HL-60/S4 treated with retinoic acid at 250 ng/mL for 4 days and 3 days (cell line): ENCODE measurements around the gene BBLN.
"Not testable (repeated sequence)": the region's sequence is repeated elsewhere in the genome, so short reads cannot be mapped to it uniquely, and the experiment has no call there.

Source experiments
- in situ Hi-C: fragments of 300-500 bp; cut with MboI; formaldehyde crosslinking; loops from 2 replicates; pipeline ENCODE4 v1.7.0; 2022; ENCODE audit warnings: low sequenced_read_pairs

BBLN gene

DNA sequence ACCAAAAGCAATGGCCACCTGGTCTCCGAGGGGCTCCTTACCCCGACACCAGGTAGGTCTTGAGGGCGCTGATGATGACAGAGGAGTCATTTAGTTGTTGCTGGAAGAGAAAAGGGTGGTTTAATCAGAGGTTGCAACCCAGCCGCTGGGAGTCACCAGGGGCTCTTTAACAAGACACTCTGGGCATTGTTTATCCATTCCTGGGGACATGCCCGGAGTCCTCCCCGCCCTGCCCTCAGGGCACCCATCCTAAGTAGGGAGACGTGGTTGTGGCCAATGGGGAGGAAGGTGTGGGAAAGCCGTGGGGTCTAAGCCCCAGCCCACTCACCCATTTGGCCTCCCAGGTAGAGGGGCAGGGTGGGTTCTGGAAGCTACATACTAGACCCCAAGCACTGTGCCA, 35.6 kb upstream of the BBLN start:
- in situ Hi-C loops = no loop called here

DNA sequence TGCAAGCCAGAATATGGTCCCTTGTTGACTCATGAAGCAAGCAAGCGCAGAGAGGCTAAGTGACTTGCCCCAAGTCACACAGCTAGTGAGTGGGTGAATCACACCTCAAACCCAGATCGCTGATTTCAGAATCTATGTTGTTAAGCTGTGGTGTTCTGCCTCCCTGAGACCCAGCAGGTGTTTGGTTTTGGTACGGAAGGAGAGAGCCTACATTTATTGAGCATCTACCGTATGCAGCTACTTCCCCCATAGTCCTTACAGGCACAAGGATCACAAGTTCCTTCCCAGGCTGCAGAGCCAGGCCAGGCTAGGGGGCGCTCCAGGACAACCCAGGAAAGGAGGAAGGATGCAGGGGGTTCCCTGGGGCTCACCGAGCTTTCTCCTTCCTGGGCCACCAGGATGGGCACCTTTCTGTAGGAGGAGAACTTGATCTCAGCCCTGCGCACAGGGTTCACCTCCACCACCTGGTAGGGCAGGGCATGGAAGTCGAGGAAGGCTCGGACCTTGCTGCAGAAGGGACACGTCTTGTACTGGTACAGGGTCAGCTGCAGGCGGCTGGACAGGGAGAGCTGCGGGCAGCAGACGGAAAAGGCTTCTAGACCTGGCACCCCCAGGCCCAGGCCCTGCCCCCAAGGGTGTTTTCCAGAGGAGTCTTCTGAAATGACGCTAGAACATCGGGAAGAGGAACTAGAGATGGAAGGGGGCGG, 35.0 kb upstream of the BBLN start:
- in situ Hi-C loops = no loop called here

DNA sequence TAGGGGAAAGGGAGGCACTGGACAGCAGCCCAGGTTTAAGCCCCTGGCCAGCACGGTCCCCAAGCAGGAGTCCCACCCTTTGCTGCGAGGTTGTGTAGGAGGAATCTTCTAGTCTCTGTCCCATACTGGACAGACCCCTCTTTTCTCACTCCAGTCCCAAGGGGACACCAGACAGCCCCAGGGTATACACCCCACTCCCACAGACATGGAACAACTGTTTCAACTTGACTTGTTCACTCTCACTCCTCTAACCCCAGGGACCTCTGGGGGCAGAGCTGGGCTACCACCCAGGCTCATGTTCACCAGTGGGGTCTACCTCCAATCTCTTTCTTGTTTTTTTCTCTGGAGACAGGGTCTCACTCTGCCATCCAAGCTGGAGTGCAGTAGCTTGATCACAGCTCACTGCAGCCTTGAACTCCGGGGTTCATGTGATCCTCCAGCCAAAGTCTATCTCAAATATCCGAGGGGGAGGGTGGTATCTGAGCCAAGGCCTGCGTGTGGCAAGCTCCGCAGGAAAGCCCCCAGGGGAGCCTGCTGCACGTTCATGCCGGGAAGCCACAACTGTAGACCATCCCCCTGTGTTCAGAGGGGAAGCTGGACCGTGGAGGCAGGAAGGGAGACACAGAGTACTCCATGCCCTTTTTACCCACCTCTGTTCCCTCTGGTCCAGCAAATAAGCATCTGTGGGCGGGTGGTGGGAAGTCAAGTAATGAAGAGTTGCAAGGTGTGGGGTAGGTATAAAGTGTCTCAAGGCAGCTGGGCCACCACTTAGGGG, 34.3 kb upstream of the BBLN start:
- in situ Hi-C loops = no loop called here

DNA sequence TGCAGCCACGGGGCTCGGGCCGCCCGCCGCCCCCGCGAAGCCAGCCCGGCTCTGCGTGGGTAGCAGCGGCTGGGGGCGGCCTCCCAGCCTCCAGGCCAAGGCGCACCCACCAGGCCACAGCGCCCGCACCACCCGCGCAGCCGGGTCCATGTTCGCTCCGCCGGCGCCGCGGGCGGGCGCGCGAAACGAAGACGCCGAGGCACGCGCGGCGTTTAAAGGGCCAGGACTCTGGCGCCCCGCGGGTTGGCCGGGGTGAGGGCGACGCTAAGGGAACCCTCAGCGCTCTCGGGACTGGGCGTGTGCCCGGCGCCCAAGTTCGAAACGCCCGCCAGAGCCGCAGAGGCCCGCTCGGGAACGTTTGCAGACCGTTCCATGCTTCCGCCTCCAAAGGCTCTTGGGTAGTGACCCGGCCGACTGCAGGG, 32.5 kb upstream of the BBLN start, which contains the start of gene PTGES2:
Gene PTGES2 (minus strand): TSS at position 162 of the 422 bp plus-strand sequence. CDS start 12 bp downstream, at position 150.
- in situ Hi-C loops = no loop called here

DNA sequence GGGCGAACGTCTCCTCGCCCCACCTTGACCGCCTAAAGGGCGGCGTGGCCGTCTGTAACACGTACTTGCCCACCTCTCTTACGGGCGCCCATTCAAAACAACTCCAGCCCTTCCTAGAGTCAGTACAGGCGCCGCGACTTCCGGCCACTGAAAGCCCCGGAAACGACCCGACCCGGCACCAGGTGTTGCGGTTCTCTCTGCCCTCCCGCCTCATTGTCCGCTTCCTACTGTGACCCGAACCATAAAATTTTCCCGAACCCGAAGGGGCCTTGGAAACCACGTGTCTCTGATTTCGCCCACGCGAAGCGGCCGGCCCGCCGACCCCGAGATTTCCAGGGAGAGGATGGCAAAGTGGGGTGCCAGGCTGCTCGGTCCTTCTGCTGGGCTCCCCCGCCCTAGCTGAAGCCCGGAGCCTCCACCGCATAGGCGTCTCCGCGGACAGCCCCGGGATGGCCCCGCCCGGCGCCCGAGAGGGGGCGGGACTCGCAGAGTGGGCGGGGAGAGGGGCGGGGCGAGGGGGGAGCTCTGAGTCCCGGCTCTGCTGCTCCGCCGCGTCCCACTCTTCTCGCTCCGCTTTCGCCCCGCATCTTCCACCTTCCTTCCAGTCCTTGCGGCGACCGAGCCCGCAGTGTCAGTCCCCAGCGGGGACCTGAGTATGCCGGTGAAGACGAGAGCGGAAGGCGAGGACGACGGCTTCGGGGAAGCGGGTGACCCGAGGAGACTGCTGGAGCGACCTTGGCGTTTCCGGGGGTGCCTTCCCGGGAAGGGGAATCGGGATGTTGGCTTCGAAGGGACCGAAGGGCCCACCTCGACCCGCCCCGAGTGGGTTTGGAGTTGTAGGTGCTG, 31.9 kb upstream of the BBLN start:
- in situ Hi-C loops = no loop called here

DNA sequence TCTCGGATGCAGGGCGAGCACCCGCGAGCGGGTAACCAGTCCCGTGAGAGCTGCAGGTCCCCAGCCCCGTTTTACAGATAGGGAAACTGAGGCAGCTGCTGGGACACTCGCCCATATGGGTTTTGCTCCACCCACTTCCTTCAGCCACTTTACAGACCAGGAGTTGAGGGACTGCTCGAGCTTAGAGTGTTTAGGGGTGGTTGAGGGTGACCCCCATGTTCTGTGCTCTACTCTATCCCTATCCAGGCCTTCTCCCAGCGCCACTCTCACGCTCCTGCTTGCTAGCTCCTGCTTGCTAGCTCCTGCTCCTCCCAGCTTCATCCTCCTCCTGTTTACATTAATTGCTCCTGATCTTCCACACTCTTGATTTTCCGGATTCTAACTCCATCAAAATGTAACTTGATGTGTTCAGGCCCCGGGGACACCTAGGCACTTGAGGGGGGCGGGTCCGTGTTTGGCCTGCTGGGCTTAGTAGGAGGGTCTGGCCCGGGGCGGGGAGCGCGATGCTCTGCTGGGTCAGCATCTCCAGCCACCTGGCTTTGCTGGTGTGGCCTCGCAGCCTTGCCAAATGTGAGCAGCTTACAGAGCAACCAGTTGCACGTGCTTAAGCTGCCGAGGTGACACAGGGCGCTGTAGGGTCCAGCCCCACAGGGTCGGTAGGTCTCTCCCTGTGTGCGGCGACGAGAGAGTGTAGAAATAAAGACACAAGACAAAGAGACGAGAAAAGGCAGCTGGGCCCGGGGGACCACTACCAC, 31.1 kb upstream of the BBLN start:
- in situ Hi-C loops = no loop called here

DNA sequence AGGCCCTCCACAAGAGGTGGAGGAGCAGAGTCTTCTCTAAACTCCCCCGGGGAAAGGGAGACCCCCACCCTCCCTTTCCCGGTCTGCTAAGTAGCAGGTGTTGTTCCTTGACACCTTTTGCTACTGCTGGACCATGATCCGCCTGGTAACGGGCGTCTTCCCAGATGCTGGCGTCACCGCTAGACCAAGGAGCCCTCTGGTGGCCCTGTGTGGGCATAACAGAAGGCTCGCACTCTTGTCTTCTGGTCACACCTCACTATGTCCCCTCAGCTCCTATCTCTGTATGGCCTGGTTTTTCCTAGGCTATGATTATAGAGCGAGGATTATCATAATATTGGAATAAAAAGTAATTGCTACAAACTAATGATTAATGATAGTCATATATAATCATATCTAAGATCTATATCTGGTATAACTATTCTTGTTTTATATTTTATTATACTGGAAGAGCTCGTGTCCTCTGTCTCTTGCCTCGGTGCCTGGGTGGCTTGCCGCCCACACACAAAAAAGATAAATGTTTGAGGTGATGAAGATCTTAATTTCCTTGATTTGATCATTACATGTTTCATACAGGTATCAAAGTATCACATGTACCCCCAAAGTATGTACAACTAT, 30.0 kb upstream of the BBLN start:
- in situ Hi-C loops = not testable (repeated sequence)

DNA sequence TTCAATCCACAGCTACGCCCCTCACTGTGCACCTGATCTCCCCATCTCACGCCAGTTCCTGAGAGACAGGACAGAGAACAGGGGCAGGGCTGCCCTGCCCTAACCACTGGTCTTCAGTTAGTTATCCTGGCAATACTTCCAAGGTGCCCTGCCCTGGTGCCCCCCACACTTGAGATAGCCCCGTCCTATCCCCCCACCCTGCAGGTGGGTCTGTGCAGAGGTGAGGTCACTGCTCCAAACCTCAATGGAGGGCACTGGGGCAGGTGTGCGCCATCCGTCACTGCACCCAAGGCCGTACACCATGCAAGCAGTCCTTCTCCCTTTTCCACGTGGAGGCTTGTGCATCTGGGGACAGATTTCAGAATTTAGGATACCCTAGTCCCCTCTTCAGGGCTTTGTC, 29.4 kb upstream of the BBLN start:
- in situ Hi-C loops = not testable (repeated sequence)

DNA sequence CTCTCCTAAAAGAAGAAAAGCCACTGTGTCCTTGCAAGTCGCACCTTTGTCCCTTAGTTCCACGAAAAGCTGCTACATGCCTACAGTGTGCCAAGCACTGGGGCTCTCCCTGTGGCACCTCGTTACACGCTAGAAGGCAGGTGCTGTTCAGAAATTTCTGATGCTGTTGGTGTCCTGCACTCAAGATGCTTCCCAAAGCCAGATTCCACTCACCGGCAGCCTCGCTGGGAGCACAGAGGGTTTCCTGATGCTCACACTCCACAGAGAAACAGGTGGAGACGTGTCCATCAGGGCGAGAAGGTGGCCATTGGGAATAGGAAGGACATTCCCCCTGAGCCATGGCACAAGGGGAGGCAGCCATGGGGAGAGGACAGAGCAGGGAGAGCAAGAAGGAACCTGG, 28.7 kb upstream of the BBLN start:
- in situ Hi-C loops = not testable (repeated sequence)

DNA sequence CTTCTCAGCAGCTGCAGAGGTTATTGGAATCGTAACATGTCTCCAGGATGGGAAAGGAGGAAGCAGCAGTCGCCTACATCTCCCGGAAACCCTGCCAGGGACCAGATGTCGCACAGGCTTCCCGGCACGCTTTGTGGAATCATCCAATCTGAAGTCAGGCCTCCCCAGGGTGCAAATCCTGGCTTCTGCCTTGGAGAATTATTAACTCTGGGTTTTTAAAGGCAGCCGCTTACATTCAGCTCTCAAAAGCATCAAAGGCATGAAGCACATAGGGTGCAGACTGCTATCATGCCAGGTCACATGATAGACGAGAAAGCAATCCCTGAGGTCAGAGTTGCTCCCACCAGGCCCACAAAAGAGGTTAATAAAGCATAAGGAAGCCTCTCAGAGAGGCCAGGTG, 27.9 kb upstream of the BBLN start:
- in situ Hi-C loops = not testable (repeated sequence)

DNA sequence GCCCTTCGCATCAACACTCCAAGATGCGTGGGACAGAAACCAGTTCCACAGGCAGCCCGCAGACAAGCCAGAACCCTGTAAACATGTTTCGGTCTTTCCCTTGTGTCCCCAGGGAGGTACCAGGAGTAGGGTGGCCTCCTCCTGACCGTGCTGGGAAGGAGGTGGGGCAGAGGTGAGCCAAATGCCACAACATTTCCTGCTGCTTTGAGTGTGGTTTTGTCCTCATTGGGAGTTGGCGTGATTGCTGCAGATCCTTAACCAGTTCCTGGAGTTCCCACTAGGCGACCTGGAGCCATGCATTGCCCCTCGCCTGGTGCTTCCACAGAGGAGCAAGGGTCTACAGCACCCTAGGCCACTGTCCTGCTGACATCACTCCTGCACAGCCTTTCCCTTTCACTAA, 24.5 kb upstream of the BBLN start:
- in situ Hi-C loops = not testable (repeated sequence)

DNA sequence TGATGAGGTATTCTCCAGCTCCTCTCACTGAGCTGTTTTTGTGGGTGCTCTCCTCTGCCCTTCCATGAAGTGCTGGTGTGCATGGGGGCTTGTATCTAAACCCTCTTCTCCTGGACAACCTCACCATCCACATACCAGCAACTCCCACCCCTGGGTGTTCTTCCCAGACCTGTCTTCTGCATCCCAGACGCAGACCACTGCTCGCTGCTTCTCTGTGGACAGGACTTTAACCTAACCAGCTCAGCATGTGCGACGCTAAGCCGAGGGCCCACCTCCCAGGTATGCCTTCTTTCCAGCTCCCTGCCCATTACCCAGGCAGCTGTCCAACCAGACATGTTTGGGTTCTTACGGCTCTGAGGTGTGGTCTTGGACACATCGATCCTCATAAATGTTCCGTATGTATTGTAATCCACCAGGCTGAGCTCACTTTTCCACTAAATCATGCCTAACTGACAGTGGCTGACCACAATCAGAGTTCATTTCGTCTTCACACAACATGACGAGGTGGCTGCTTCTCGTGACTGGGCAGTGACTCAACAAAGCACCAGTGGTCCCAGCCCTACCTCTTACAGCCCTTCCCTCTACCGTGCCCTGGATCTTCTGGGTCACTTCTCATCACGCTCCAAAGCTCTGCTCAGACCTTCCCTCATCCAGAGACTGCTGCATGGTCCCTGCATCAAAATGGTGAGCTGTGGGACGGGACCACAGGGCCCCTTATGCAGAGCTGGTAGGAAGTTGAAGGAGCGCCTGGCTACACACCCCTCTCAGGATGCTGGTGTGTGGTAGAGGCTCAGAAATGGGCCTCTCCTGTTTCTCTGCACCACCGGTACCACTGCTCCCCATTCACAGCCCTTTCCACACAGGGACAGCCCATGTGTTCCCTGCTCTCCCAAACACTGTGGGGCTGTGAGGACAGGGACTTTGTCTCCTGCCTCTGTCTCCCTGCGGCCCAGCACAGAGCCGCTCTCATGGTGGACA, 23.0 kb upstream of the BBLN start:
- in situ Hi-C loops = no loop called here

DNA sequence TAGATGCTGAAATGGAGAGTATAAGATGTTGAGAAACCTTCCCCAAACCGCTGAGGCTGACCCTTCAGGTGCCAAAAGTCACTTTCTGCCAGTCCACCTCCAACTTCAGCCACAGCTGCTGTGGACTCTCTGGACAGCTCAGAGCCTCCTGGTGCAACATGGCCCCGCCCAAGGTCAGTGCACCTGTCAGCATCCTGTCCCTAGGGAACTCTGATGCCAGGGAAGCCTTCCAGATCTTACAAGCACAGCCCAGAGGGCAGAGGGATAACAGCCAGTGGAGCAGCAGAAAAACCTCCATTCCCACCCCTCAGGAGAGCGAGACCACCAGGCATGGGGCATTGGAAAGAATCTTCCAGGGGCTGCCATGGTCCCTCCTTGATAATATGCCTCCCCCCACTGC, 22.1 kb upstream of the BBLN start:
- in situ Hi-C loops = no loop called here

DNA sequence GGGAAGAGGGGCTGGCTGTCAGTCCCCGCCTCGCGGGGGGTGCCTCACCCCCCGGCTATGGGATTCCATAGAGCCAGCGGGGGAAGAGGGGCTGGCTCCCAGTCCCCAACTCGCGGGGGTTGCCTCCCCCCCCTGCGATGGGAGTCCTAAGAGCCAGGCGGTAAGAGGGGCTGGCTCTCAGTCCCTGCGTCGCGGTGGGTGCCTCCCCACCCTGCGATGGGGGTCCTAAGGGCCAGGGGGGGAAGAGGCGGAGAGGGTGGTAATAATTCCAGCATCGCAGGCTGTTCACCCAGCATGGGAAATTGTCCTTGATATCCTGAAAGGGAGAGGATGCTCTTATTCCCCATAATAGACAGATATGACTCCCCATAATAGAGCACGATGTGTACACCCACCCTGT, 20.4 kb upstream of the BBLN start:
- in situ Hi-C loops = no loop called here

DNA sequence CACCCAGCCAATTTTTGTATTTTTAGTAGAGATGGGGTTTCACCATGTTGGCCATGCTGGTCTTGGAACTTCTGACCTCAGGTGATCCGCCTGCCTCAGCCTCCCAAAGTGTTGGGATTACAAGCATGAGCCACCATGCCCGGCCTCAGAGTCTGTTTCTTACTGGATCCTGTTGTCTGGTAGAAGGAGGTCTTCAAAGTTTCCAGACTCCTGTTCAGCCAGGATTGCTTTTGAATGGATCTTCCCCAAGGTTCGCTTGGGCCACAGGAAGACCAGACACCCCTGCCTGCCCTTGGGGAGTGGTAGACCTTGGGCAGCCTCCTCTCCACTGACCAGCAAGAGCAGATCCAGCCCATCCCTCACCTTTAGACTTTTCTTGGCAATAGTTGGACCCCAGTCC, 18.5 kb upstream of the BBLN start:
- in situ Hi-C loops = no loop called here

DNA sequence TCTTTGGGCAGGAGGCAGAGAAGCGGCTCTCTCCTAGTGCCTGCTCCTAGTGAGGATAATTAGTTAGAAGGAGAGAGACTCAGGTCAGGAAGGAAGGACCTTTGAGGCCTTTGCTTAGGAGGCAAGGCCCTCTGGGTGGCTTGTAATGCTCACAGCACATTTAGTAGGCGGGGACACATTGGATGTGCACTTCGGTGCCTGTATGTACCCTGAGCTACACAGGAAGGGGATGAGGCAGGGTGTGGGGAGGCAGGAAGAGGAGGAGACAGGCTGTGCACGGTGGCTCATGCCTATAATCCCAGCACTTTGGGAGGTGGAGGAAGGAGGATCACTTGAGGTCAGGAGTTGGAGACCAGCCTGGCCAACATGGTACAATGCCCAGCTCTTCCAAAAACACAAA, 18.0 kb upstream of the BBLN start:
- in situ Hi-C loops = no loop called here

DNA sequence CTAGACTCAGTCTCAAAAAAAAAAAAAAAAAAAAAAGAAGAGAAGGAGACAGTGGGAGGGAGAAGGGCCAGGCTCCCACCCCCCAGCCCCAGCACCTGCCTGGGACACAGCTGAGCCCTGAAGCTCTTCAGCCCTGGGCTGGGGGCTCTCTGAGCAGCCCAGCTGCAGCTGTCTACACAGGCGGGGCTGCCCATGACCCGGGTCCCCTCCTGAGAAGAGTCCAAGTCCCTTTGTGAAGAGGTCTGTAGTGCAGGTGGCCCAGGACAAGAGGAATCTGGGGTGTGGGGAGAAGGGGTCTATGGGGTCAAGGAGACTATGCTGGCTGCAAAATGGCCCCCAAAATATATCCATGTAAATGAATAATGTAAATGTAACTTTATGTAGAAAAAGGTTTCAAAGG, 17.5 kb upstream of the BBLN start:
- in situ Hi-C loops = no loop called here

DNA sequence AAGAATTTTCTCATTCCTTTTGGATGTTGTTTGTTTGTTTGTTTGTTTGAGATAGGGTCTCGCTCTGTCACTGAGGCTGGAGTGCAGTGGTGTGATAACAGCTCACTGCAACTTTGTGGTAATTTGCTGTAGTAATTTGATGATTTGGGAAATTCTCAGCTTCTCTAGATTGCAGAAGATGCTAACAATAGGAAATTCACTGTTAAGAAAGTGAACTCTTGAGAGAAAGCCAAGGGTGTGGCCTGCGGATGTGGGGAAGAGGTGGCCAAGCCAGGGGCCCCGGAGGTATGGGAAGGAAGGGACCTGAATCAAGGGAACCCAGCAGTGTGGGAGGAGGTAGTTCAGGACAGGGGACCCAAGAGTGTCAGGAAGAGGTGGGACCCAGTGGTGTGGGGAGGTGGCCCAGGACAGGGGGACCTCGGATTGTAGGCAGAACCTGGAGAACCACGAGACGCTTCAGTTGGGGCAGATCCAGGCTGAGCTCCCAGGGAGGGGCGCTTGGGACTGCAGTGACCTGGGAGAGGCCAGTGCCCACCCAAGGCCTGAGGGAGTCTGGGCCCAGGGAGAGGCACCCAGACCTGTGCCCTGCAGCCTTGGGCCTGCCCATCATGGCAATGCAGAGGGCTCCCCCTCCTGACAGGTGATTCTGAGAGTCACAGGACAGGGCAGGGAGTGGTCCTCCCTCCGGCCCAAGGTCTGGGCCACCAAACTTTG, 16.4 kb upstream of the BBLN start:
- in situ Hi-C loops = no loop called here
